ENCODE results near the gene ASB6. TPM values are rescaled to one million over a fixed set of nuclear protein-coding genes. Genes with fewer than 3 reads are reported as not detected.

ASB6 gene
- total RNA-seq, 1 donor from 2014 or later = 9.0 TPM

GRCh38 chr9:129629251-129629820, 12.6 kb downstream of the ASB6 start:
- intact Hi-C loops (cut with micrococcal nuclease) = no loop called here
- no peaks in the 10 kb centered on the region for H3K27me3 ChIP-seq (ENCODE audit: low read depth)
- peaks cover 21% of the 10 kb centered on the region for H3K36me3 ChIP-seq
- DNase-seq = no peak
- no peak overlapping the region for H3K27ac ChIP-seq (replicated peaks)
- no peak overlapping the region for H3K4me3 ChIP-seq
- no peak for TF ChIP-seq CTCF (IDR thresholded peaks at IDR 0.05; ENCODE audit: borderline replicate concordance)
- H3K9me3 ChIP-seq (replicated peaks) = no peaks in the 10 kb centered on the region
- peaks cover 81% of the 10 kb centered on the region for H3K4me1 ChIP-seq

- intact Hi-C loops (cut with micrococcal nuclease) = no loop called here
- DNase-seq = no peak
- Histone ChIP-seq H3K4me3 (no peak overlapping the region), H3K9me3 (replicated peaks) (no peaks in the 10 kb centered on the region), H3K27ac (replicated peaks) (no peak overlapping the region), H3K27me3 (ENCODE audit: low read depth) (no peaks in the 10 kb centered on the region), H3K36me3 (peaks cover 15% of the 10 kb centered on the region), H3K4me1 (peaks cover 81% of the 10 kb centered on the region)
- no peak for TF ChIP-seq CTCF (IDR thresholded peaks at IDR 0.05; ENCODE audit: borderline replicate concordance)
Observed at GRCh38 chr9:129628709-129629108, 13.2 kb downstream of the ASB6 start.

- no peak for DNase-seq
- peaks cover 5% of the 10 kb centered on the region for H3K36me3 ChIP-seq
- no peak for TF ChIP-seq CTCF (IDR thresholded peaks at IDR 0.05; ENCODE audit: borderline replicate concordance)
- peak overlapping the region; percentile 85 for H3K4me3 ChIP-seq
- intact Hi-C loops (cut with micrococcal nuclease) = no loop called here
- H3K9me3 ChIP-seq (replicated peaks) = no peaks in the 10 kb centered on the region
- H3K27me3 ChIP-seq (ENCODE audit: low read depth) = no peaks in the 10 kb centered on the region
- peaks cover 77% of the 10 kb centered on the region for H3K4me1 ChIP-seq
- H3K27ac ChIP-seq (replicated peaks) = peak overlapping the region; percentile 96
Observed at GRCh38 chr9:129627556-129628440, 14.2 kb downstream of the ASB6 start.

- intact Hi-C loops (cut with micrococcal nuclease) = no loop called here
- TF ChIP-seq CTCF (IDR thresholded peaks at IDR 0.05; ENCODE audit: borderline replicate concordance) = no peak
- peak overlapping the region; percentile 96 for H3K27ac ChIP-seq (replicated peaks)
- peaks cover 3% of the 10 kb centered on the region for H3K27me3 ChIP-seq (ENCODE audit: low read depth)
- H3K9me3 ChIP-seq (replicated peaks) = no peaks in the 10 kb centered on the region
- H3K4me3 ChIP-seq = peak overlapping the region; percentile 85
- H3K36me3 ChIP-seq = no peaks in the 10 kb centered on the region
- H3K4me1 ChIP-seq = peaks cover 67% of the 10 kb centered on the region
- no peak for DNase-seq
Observed at GRCh38 chr9:129626625-129627284, 15.2 kb downstream of the ASB6 start.

GRCh38 chr9:129626079-129626624, 15.8 kb downstream of the ASB6 start, which contains the start of gene NTMT1:
TSS of gene NTMT1 (plus strand) at chr9:129626163. CDS start at chr9:129632704, 6,541 bp downstream.
- intact Hi-C loops (cut with micrococcal nuclease) = no loop called here
- Histone ChIP-seq H3K9me3 (replicated peaks) (no peaks in the 10 kb centered on the region), H3K4me3 (peak within 1 kb of the TSS; percentile 85), H3K4me1 (peaks cover 61% of the 10 kb centered on the region), H3K36me3 (no peaks in the 10 kb centered on the region), H3K27ac (replicated peaks) (peak within 1 kb of the TSS; percentile 96), H3K27me3 (ENCODE audit: low read depth) (peaks cover 9% of the 10 kb centered on the region)
- DNase-seq = peak; percentile 87
- no peak for TF ChIP-seq CTCF (IDR thresholded peaks at IDR 0.05; ENCODE audit: borderline replicate concordance)

Measured in left ventricle myocardium inferior (tissue), 1 donor.